ENCODE data around the gene C1orf116.
A peak's percentile ranks its signal among the peaks of the same experiment; 100 is the strongest.
"Not testable (repeated sequence)": the region's sequence is repeated elsewhere in the genome, so short reads cannot be mapped to it uniquely, and the experiment has no call there.

C1orf116 gene

GRCh38 chr1:207049514-207049913 lies 17.0 kb upstream of the C1orf116 start:
- Histone ChIP-seq H3K9ac (ENCODE audit: low read depth, low read length) (peak overlapping the region; percentile 97; the same call in 1 of the 2 replicates), H3K9me3 (ENCODE audit: insufficient read depth, low read depth, low read length) (no peaks in the 10 kb centered on the region), H3K4me3 (ENCODE audit: low read length) (peak overlapping the region; percentile 93), H3K27me3 (ENCODE audit: insufficient read depth, low read length) (no peaks in the 10 kb centered on the region), H3K36me3 (ENCODE audit: insufficient read depth, low read length) (peaks cover 49% of the 10 kb centered on the region), H3K27ac (ENCODE audit: low read depth, low read length) (no peak overlapping the region), H3K4me1 (ENCODE audit: insufficient read depth, low read length) (peaks cover 31% of the 10 kb centered on the region)
- WGBS, result 78% methylated on average over 8 of the region's 8 CpGs

- Histone ChIP-seq H3K27me3 (ENCODE audit: insufficient read depth, low read length) (no peaks in the 10 kb centered on the region), H3K36me3 (ENCODE audit: insufficient read depth, low read length) (peaks cover 49% of the 10 kb centered on the region), H3K4me1 (ENCODE audit: insufficient read depth, low read length) (peaks cover 31% of the 10 kb centered on the region), H3K9me3 (ENCODE audit: insufficient read depth, low read depth, low read length) (no peaks in the 10 kb centered on the region), H3K27ac (ENCODE audit: low read depth, low read length) (no peak overlapping the region), H3K4me3 (ENCODE audit: low read length) (0 out of 2 replicates have a peak overlapping the region, but pooled peaks have one; percentile 93), H3K9ac (ENCODE audit: low read depth, low read length) (no peak overlapping the region)
- WGBS, result 92% methylated on average over 4 of the region's 4 CpGs
Measured at GRCh38 chr1:207049054-207049453, 16.5 kb upstream of the C1orf116 start.

GRCh38 chr1:207048041-207048440 lies 15.5 kb upstream of the C1orf116 start:
- Histone ChIP-seq H3K27me3 (ENCODE audit: insufficient read depth, low read length) (no peaks in the 10 kb centered on the region), H3K36me3 (ENCODE audit: insufficient read depth, low read length) (peaks cover 49% of the 10 kb centered on the region), H3K27ac (ENCODE audit: low read depth, low read length) (no peak overlapping the region), H3K4me1 (ENCODE audit: insufficient read depth, low read length) (peaks cover 31% of the 10 kb centered on the region), H3K9me3 (ENCODE audit: insufficient read depth, low read depth, low read length) (no peaks in the 10 kb centered on the region), H3K4me3 (ENCODE audit: low read length) (no peak overlapping the region), H3K9ac (ENCODE audit: low read depth, low read length) (no peak overlapping the region)
- WGBS, result 91% methylated on average over 6 of the region's 6 CpGs

- Histone ChIP-seq H3K9me3 (ENCODE audit: insufficient read depth, low read depth, low read length) (no peaks in the 10 kb centered on the region), H3K27me3 (ENCODE audit: insufficient read depth, low read length) (no peaks in the 10 kb centered on the region), H3K27ac (ENCODE audit: low read depth, low read length) (no peak overlapping the region), H3K36me3 (ENCODE audit: insufficient read depth, low read length) (peaks cover 49% of the 10 kb centered on the region), H3K9ac (ENCODE audit: low read depth, low read length) (no peak overlapping the region), H3K4me1 (ENCODE audit: insufficient read depth, low read length) (peaks cover 31% of the 10 kb centered on the region), H3K4me3 (ENCODE audit: low read length) (no peak overlapping the region)
- 95% methylated on average over 1 of the region's 1 CpG for WGBS
Measured at GRCh38 chr1:207047505-207047904, 14.9 kb upstream of the C1orf116 start.

- Histone ChIP-seq H3K27me3 (ENCODE audit: insufficient read depth, low read length) (no peaks in the 10 kb centered on the region), H3K27ac (ENCODE audit: low read depth, low read length) (no peak overlapping the region), H3K9me3 (ENCODE audit: insufficient read depth, low read depth, low read length) (no peaks in the 10 kb centered on the region), H3K9ac (ENCODE audit: low read depth, low read length) (no peak overlapping the region), H3K4me3 (ENCODE audit: low read length) (no peak overlapping the region), H3K36me3 (ENCODE audit: insufficient read depth, low read length) (peaks cover 49% of the 10 kb centered on the region), H3K4me1 (ENCODE audit: insufficient read depth, low read length) (peaks cover 28% of the 10 kb centered on the region)
- WGBS, result 100% methylated on average over 1 of the region's 2 CpGs
Measured at GRCh38 chr1:207045453-207045852, 12.9 kb upstream of the C1orf116 start.

GRCh38 chr1:207041397-207041796 lies 8.8 kb upstream of the C1orf116 start:
- H3K4me3 ChIP-seq (ENCODE audit: low read length); H3K27me3 ChIP-seq (ENCODE audit: insufficient read depth, low read length); H3K9ac ChIP-seq (ENCODE audit: low read depth, low read length); H3K27ac ChIP-seq (ENCODE audit: low read depth, low read length); H3K9me3 ChIP-seq (ENCODE audit: insufficient read depth, low read depth, low read length); H3K4me1 ChIP-seq (ENCODE audit: insufficient read depth, low read length): not testable (repeated sequence)
- 100% methylated on average over 2 of the region's 2 CpGs for WGBS
- peaks cover 16% of the 10 kb centered on the region for H3K36me3 ChIP-seq (ENCODE audit: insufficient read depth, low read length)

GRCh38 chr1:207040181-207040533 lies 7.6 kb upstream of the C1orf116 start:
- peaks cover 5% of the 10 kb centered on the region; the same call in 1 of the 2 replicates for H3K36me3 ChIP-seq (ENCODE audit: insufficient read depth, low read length)
- 79% methylated on average over 3 of the region's 3 CpGs for WGBS
- H3K4me1 ChIP-seq (ENCODE audit: insufficient read depth, low read length), result no peaks in the 10 kb centered on the region
- H3K9ac ChIP-seq (ENCODE audit: low read depth, low read length), result no peak overlapping the region
- H3K27me3 ChIP-seq (ENCODE audit: insufficient read depth, low read length), result no peaks in the 10 kb centered on the region
- H3K4me3 ChIP-seq (ENCODE audit: low read length), result no peak overlapping the region
- no peaks in the 10 kb centered on the region for H3K9me3 ChIP-seq (ENCODE audit: insufficient read depth, low read depth, low read length)
- H3K27ac ChIP-seq (ENCODE audit: low read depth, low read length), result no peak overlapping the region

- Histone ChIP-seq H3K27me3 (ENCODE audit: insufficient read depth, low read length) (no peaks in the 10 kb centered on the region), H3K36me3 (ENCODE audit: insufficient read depth, low read length) (no peaks in the 10 kb centered on the region), H3K4me1 (ENCODE audit: insufficient read depth, low read length) (no peaks in the 10 kb centered on the region), H3K9ac (ENCODE audit: low read depth, low read length) (no peak overlapping the region), H3K4me3 (ENCODE audit: low read length) (no peak overlapping the region), H3K27ac (ENCODE audit: low read depth, low read length) (no peak overlapping the region), H3K9me3 (ENCODE audit: insufficient read depth, low read depth, low read length) (no peaks in the 10 kb centered on the region)
- WGBS, result 88% methylated on average over 3 of the region's 4 CpGs
Measured at GRCh38 chr1:207039380-207040180, 7.0 kb upstream of the C1orf116 start.

- H3K36me3 ChIP-seq (ENCODE audit: insufficient read depth, low read length), result no peaks in the 10 kb centered on the region
- H3K9me3 ChIP-seq (ENCODE audit: insufficient read depth, low read depth, low read length), result no peaks in the 10 kb centered on the region
- no peak overlapping the region for H3K9ac ChIP-seq (ENCODE audit: low read depth, low read length)
- H3K4me1 ChIP-seq (ENCODE audit: insufficient read depth, low read length), result peaks cover 16% of the 10 kb centered on the region
- no peak overlapping the region for H3K27ac ChIP-seq (ENCODE audit: low read depth, low read length)
- H3K4me3 ChIP-seq (ENCODE audit: low read length), result no peak overlapping the region
- H3K27me3 ChIP-seq (ENCODE audit: insufficient read depth, low read length), result no peaks in the 10 kb centered on the region
- no CpG with 5 or more reads among the region's 1 CpG for WGBS
Measured at GRCh38 chr1:207036865-207037264, 4.3 kb upstream of the C1orf116 start.

GRCh38 chr1:207035877-207036551 lies 3.5 kb upstream of the C1orf116 start:
- no peak overlapping the region for H3K27ac ChIP-seq (ENCODE audit: low read depth, low read length)
- H3K4me3 ChIP-seq (ENCODE audit: low read length), result no peak overlapping the region
- H3K36me3 ChIP-seq (ENCODE audit: insufficient read depth, low read length), result no peaks in the 10 kb centered on the region
- no peak overlapping the region for H3K9ac ChIP-seq (ENCODE audit: low read depth, low read length)
- H3K27me3 ChIP-seq (ENCODE audit: insufficient read depth, low read length), result no peaks in the 10 kb centered on the region
- WGBS, result 84% methylated on average over 3 of the region's 4 CpGs
- peaks cover 19% of the 10 kb centered on the region for H3K4me1 ChIP-seq (ENCODE audit: insufficient read depth, low read length)
- H3K9me3 ChIP-seq (ENCODE audit: insufficient read depth, low read depth, low read length), result no peaks in the 10 kb centered on the region

- Histone ChIP-seq H3K27me3 (ENCODE audit: insufficient read depth, low read length) (no peaks in the 10 kb centered on the region), H3K9ac (ENCODE audit: low read depth, low read length) (no peak overlapping the region), H3K4me3 (ENCODE audit: low read length) (no peak overlapping the region), H3K36me3 (ENCODE audit: insufficient read depth, low read length) (no peaks in the 10 kb centered on the region), H3K9me3 (ENCODE audit: insufficient read depth, low read depth, low read length) (no peaks in the 10 kb centered on the region), H3K27ac (ENCODE audit: low read depth, low read length) (no peak overlapping the region), H3K4me1 (ENCODE audit: insufficient read depth, low read length) (peaks cover 25% of the 10 kb centered on the region)
Measured at GRCh38 chr1:207034998-207035397, 2.4 kb upstream of the C1orf116 start.
